Measurements from ENCODE around the gene C9orf50. TPM values are rescaled to one million over a fixed set of nuclear protein-coding genes. Genes with fewer than 3 reads are reported as not detected.

C9orf50 gene
- total RNA-seq, 1 experiment from 2014 or later: not detected

GRCh38 chr9:129669141-129669718 lies 48.3 kb upstream of the C9orf50 start:
- H3K36me3 ChIP-seq (ENCODE audit: control insufficient read depth, insufficient read depth, low read length): no peaks in the 10 kb centered on the region
- in situ Hi-C loops (cut with HindIII; ENCODE audit: low pct_unique_long_range_greater_than_20kb, low sequenced_read_pairs) (no loop called here), intact Hi-C loops (cut with micrococcal nuclease; ENCODE audit: unreplicated experiment) (no loop called here)
- H3K4me1 ChIP-seq (ENCODE audit: control insufficient read depth, insufficient read depth, low read length): no peaks in the 10 kb centered on the region
- ATAC-seq (no peak), DNase-seq (ENCODE audit: low read depth, low spot score) (no peak)
- H3K27me3 ChIP-seq (ENCODE audit: control insufficient read depth, insufficient read depth, low read length): no peaks in the 10 kb centered on the region
- BruUV-seq (replicated peaks): no TSS peak
- H3K27ac ChIP-seq (ENCODE audit: low read length): no peak overlapping the region
- no peak overlapping the region for H3K4me3 ChIP-seq (ENCODE audit: low read depth in 2 of 2, low read length in 2 of 2)
- no peaks in the 10 kb centered on the region for H3K9me3 ChIP-seq (ENCODE audit: control insufficient read depth, insufficient read depth, low read depth, low read length)
- ChIA-PET POLR2A (no interaction called here), CTCF (no interaction called here)
- TF ChIP-seq REST (IDR thresholded peaks at IDR 0.05; ENCODE audit: insufficient read depth in 1 of 2, low read depth in 2 of 2, low read length in 1 of 2): no peak
- no peak for TF ChIP-seq CTCF (IDR thresholded peaks at IDR 0.05)
- no peak for TF ChIP-seq SIN3A (IDR thresholded peaks at IDR 0.05; ENCODE audit: borderline replicate concordance, insufficient read depth, low read depth, low read length)
- no peak for TF ChIP-seq TCF7L2 (IDR thresholded peaks at IDR 0.05; ENCODE audit: low read depth, low read length)
- TF ChIP-seq POLR2AphosphoS5 (IDR thresholded peaks at IDR 0.05; ENCODE audit: low read depth, low read length): no peak

- no peak overlapping the region for H3K4me3 ChIP-seq (ENCODE audit: low read depth in 2 of 2, low read length in 2 of 2)
- no peaks in the 10 kb centered on the region for H3K36me3 ChIP-seq (ENCODE audit: control insufficient read depth, insufficient read depth, low read length)
- no peaks in the 10 kb centered on the region for H3K9me3 ChIP-seq (ENCODE audit: control insufficient read depth, insufficient read depth, low read depth, low read length)
- CTCF ChIA-PET: interaction anchor here (0.6 kb wide), 1 partner anchor 204 kb away, joined by 8 read pairs; no protein-coding TSS in a partner anchor
- DNase-seq (ENCODE audit: low read depth, low spot score): no peak
- no peaks in the 10 kb centered on the region for H3K27me3 ChIP-seq (ENCODE audit: control insufficient read depth, insufficient read depth, low read length)
- in situ Hi-C loops (cut with HindIII; ENCODE audit: low pct_unique_long_range_greater_than_20kb, low sequenced_read_pairs): no loop called here
- no peaks in the 10 kb centered on the region for H3K4me1 ChIP-seq (ENCODE audit: control insufficient read depth, insufficient read depth, low read length)
- BruUV-seq (replicated peaks): no TSS peak
- no peak for TF ChIP-seq POLR2AphosphoS5 (IDR thresholded peaks at IDR 0.05; ENCODE audit: low read depth, low read length)
- TF ChIP-seq REST (IDR thresholded peaks at IDR 0.05; ENCODE audit: insufficient read depth in 1 of 2, low read depth in 2 of 2, low read length in 1 of 2): no peak
- TF ChIP-seq TCF7L2 (IDR thresholded peaks at IDR 0.05; ENCODE audit: low read depth, low read length): no peak
- no peak for TF ChIP-seq CTCF (IDR thresholded peaks at IDR 0.05)
- no peak for TF ChIP-seq SIN3A (IDR thresholded peaks at IDR 0.05; ENCODE audit: borderline replicate concordance, insufficient read depth, low read depth, low read length)
- ATAC-seq: no peak
- POLR2A ChIA-PET: no interaction called here
- no peak overlapping the region for H3K27ac ChIP-seq (ENCODE audit: low read length)
- intact Hi-C loops (cut with micrococcal nuclease; ENCODE audit: unreplicated experiment): no loop called here
Measured at GRCh38 chr9:129667850-129668249, 46.9 kb upstream of the C9orf50 start.

Data from Panc1 (cell line).